Hepatocyte (in vitro differentiated cells): Measurements from ENCODE around the gene TLE7. TPM values are rescaled to one million over a fixed set of nuclear protein-coding genes. Genes with fewer than 3 reads are reported as not detected.

Source experiments
- DNase-seq: peaks from one replicate; pipeline ENCODE4 v3.0.0-alpha.2; 2016; ENCODE audit warnings: low spot score
- H2AFZ ChIP-seq: fragments of 200-600 bp; sonication (generic); 2 replicates; pipeline ENCODE4 v1.6.0; 2016; ENCODE audit warnings: antibody characterized with exemption, mild to moderate bottlenecking
- H3K27ac ChIP-seq: fragments of 200-600 bp; sonication (generic); 2 replicates; pipeline ENCODE4 v1.5.1; 2016; ENCODE audit warnings: mild to moderate bottlenecking
- H3K27me3 ChIP-seq: fragments of 200-600 bp; sonication (generic); 2 replicates; pipeline ENCODE4 v1.6.1; 2016
- H3K36me3 ChIP-seq: fragments of 200-600 bp; sonication (generic); replicated peaks from 2 replicates; pipeline ENCODE4 v1.5.1; 2016; ENCODE audit warnings: low read depth; ENCODE audit not compliant: insufficient read depth
- H3K4me1 ChIP-seq: fragments of 200-600 bp; sonication (generic); 2 replicates; pipeline ENCODE4 v1.5.1; 2016; ENCODE audit warnings: mild to moderate bottlenecking, moderate library complexity; ENCODE audit not compliant: insufficient read depth
- H3K4me2 ChIP-seq: fragments of 200-600 bp; sonication (generic); 2 replicates; pipeline ENCODE4 v1.6.0; 2016
- H3K4me3 ChIP-seq: fragments of 200-600 bp; sonication (generic); 2 replicates; pipeline ENCODE4 v1.5.1; 2016; ENCODE audit warnings: mild to moderate bottlenecking
- H3K79me2 ChIP-seq: fragments of 200-600 bp; sonication (generic); 2 replicates; pipeline ENCODE4 v1.6.0; 2017; ENCODE audit warnings: mild to moderate bottlenecking
- H3K9me2 ChIP-seq: fragments of 200-600 bp; sonication (generic); replicated peaks from 2 replicates; pipeline ENCODE4 v1.6.0; 2017; ENCODE audit warnings: mild to moderate bottlenecking; ENCODE audit not compliant: insufficient read depth
- H3K9me3 ChIP-seq: fragments of 200-600 bp; sonication (generic); 2 replicates; pipeline ENCODE4 v1.5.1; 2016; ENCODE audit warnings: low read depth, mild to moderate bottlenecking
- H4K20me1 ChIP-seq: fragments of 200-600 bp; sonication (generic); 2 replicates; pipeline ENCODE4 v1.6.0; 2016; ENCODE audit warnings: mild to moderate bottlenecking; ENCODE audit not compliant: insufficient read depth, poor library complexity, severe bottlenecking
- CTCF ChIP-seq: fragments of 200-600 bp; sonication (generic); IDR thresholded peaks from 2 replicates; pipeline ENCODE4 v1.5.1; 2016; ENCODE audit warnings: antibody characterized with exemption, mild to moderate bottlenecking; ENCODE audit not compliant: poor library complexity
- EZH2 ChIP-seq: fragments of 200-600 bp; sonication (generic); IDR thresholded peaks from 2 replicates; pipeline ENCODE4 v1.6.1; 2016; ENCODE audit warnings: antibody characterized with exemption, mild to moderate bottlenecking, borderline replicate concordance
- EZH2phosphoT487 ChIP-seq: fragments of 200-600 bp; sonication (generic); IDR thresholded peaks from one replicate; pipeline ENCODE4 v1.6.1; 2018; ENCODE audit warnings: antibody characterized with exemption, mild to moderate bottlenecking, low read depth, moderate library complexity; ENCODE audit not compliant: unreplicated experiment, severe bottlenecking
- WGBS: methylation state at CpG from one replicate; pipeline ENCODE4 v1.1.6; 2016; ENCODE audit warnings: low lambda C conversion rate; ENCODE audit errors: missing lambda C conversion rate; 5-methylcytosine and 5-hydroxymethylcytosine counted together
- polyA plus RNA-seq: library from polyadenylated mRNA; unstranded; fragments of >200 nt; fragmentation: Nextera tagmentation; extraction: Ambion mirVana; gene quantifications from 2 replicates; pipeline ENCODE4 v1.2.1, GENCODE V29; 2016
- total RNA-seq: library from RNA; depleted of rRNA; stranded (reverse); fragments of >200 nt; gene quantifications from 2 replicates; pipeline ENCODE4 v1.2.3, GENCODE V29; 2014

Gene TLE7
- total and polyA plus RNA-seq, 2 experiments from 2014 or later: not detected

GRCh38 chr16:71459510-71459909 is 17.7 kb upstream of the TLE7 start:
- H3K79me2 ChIP-seq: peaks cover 20% of the 10 kb centered on the region
- no peak overlapping the region for H3K4me2 ChIP-seq
- no peak overlapping the region for H3K4me3 ChIP-seq

GRCh38 chr16:71456801-71457200 is 14.9 kb upstream of the TLE7 start:
- 92% methylated on average over 4 of the region's 4 CpGs for WGBS
- no peaks in the 10 kb centered on the region for H3K9me3 ChIP-seq

More at GRCh38 chr16:71459510-71459909, 17.7 kb upstream of the TLE7 start:
- Histone ChIP-seq H3K27me3 (no peaks in the 10 kb centered on the region), H4K20me1 (no peaks in the 10 kb centered on the region), H3K9me3 (no peaks in the 10 kb centered on the region), H3K27ac (no peak overlapping the region), H3K4me1 (peaks cover 7% of the 10 kb centered on the region), H3K9me2 (no peaks in the 10 kb centered on the region), H2AFZ (no peak overlapping the region), H3K36me3 (no peaks in the 10 kb centered on the region)
- TF ChIP-seq EZH2 (no peak), CTCF (no peak), EZH2phosphoT487 (no peak)
- DNase-seq: no peak

GRCh38 chr16:71453036-71453435 is 11.2 kb upstream of the TLE7 start:
- Histone ChIP-seq H3K4me2 (no peak overlapping the region), H3K4me3 (no peak overlapping the region), H3K27ac (no peak overlapping the region), H3K79me2 (no peaks in the 10 kb centered on the region), H2AFZ (no peak overlapping the region), H3K4me1 (no peaks in the 10 kb centered on the region), H4K20me1 (no peaks in the 10 kb centered on the region), H3K27me3 (no peaks in the 10 kb centered on the region), H3K9me3 (peaks cover 20% of the 10 kb centered on the region), H3K36me3 (peaks cover 21% of the 10 kb centered on the region), H3K9me2 (no peaks in the 10 kb centered on the region)
- TF ChIP-seq EZH2phosphoT487 (no peak), CTCF (no peak), EZH2 (no peak)
- DNase-seq: no peak

More at GRCh38 chr16:71456801-71457200, 14.9 kb upstream of the TLE7 start:
- no peak overlapping the region for H3K27ac ChIP-seq
- H2AFZ ChIP-seq: no peak overlapping the region
- H3K36me3 ChIP-seq: peaks cover 3% of the 10 kb centered on the region
- H3K27me3 ChIP-seq: no peaks in the 10 kb centered on the region
- H4K20me1 ChIP-seq: no peaks in the 10 kb centered on the region
- TF ChIP-seq CTCF: no peak
- no peak for TF ChIP-seq EZH2phosphoT487
- TF ChIP-seq EZH2: no peak
- no peak for DNase-seq
- peaks cover 20% of the 10 kb centered on the region for H3K79me2 ChIP-seq
- peaks cover 7% of the 10 kb centered on the region for H3K4me1 ChIP-seq
- H3K4me3 ChIP-seq: no peak overlapping the region
- no peak overlapping the region for H3K4me2 ChIP-seq
- H3K9me2 ChIP-seq: no peaks in the 10 kb centered on the region

- WGBS: 97% methylated on average over 3 of the region's 3 CpGs
- Histone ChIP-seq H3K9me2 (no peaks in the 10 kb centered on the region), H3K4me3 (peak overlapping the region; percentile 15), H3K9me3 (peaks cover 35% of the 10 kb centered on the region), H3K4me2 (no peak overlapping the region), H4K20me1 (no peaks in the 10 kb centered on the region), H3K36me3 (peaks cover 21% of the 10 kb centered on the region), H2AFZ (no peak overlapping the region), H3K27ac (no peak overlapping the region), H3K4me1 (no peaks in the 10 kb centered on the region), H3K27me3 (no peaks in the 10 kb centered on the region), H3K79me2 (no peaks in the 10 kb centered on the region)
- DNase-seq: no peak
- no peak for TF ChIP-seq EZH2
- no peak for TF ChIP-seq CTCF
- TF ChIP-seq EZH2phosphoT487: no peak
Measured at GRCh38 chr16:71449020-71449419, 7.2 kb upstream of the TLE7 start.
